Naive B cell (primary cell): Measurements from ENCODE around the gene PLAGL2. TPM values are rescaled to one million over a fixed set of nuclear protein-coding genes. Genes with fewer than 3 reads are reported as not detected.
"Not testable (repeated sequence)": the region's sequence is repeated elsewhere in the genome, so short reads cannot be mapped to it uniquely, and the experiment has no call there.

Experiments
- ATAC-seq, 2 donors: fragments of 150-1000 bp; cut with Tn5 transposase; 2 replicates each; pipeline ENCODE4 v1.10.0; 2021; ENCODE audit warnings: low read depth in 2 of 2, mild to moderate bottlenecking in 2 of 2, moderate library complexity in 2 of 2
- DNase-seq: peaks from one replicate; pipeline ENCODE4 v3.0.0; 2022
- H3K27ac Mint-ChIP-seq, 6 donors: one replicate each; pipeline ENCODE4 v1.8.0; 2020 to 2022; ENCODE audit warnings: mild to moderate bottlenecking in 6 of 6, mixed read lengths in 6 of 6, moderate library complexity in 5 of 6, inconsistent platforms in 2 of 6
- H3K27me3 Mint-ChIP-seq, 3 donors: one replicate each; pipeline ENCODE4 v1.8.0; 2021 to 2022; ENCODE audit warnings: mixed read lengths in 3 of 3, mild to moderate bottlenecking in 1 of 3
- H3K36me3 Mint-ChIP-seq, 2 donors: one replicate each; pipeline ENCODE4 v1.8.0; 2020 to 2022; ENCODE audit warnings: mixed read lengths in 2 of 2, inconsistent platforms in 1 of 2, mild to moderate bottlenecking in 1 of 2
- H3K4me1 Mint-ChIP-seq, 3 donors: one replicate each; pipeline ENCODE4 v1.8.0; 2020 to 2022; ENCODE audit warnings: mixed read lengths in 3 of 3, inconsistent platforms in 1 of 3, mild to moderate bottlenecking in 1 of 3, moderate library complexity in 1 of 3
- H3K4me3 Mint-ChIP-seq, 8 donors: one replicate each; pipeline ENCODE4 v1.8.0; 2020 to 2022; ENCODE audit warnings: mild to moderate bottlenecking in 8 of 8, mixed read lengths in 8 of 8, moderate library complexity in 8 of 8, inconsistent platforms in 2 of 8
- H3K9me3 Mint-ChIP-seq, 7 donors: one replicate each; pipeline ENCODE4 v1.8.0; 2020 to 2022; ENCODE audit warnings: mixed read lengths in 7 of 7, mild to moderate bottlenecking in 5 of 7, inconsistent platforms in 2 of 7, moderate library complexity in 1 of 7
- polyA plus RNA-seq, 6 donors: library from polyadenylated mRNA; unstranded; fragments of 300-500 nt; fragmentation: Illumina TruSeq; gene quantifications; one replicate each; pipeline ENCODE4 v1.2.3, GENCODE V29; 2021; ENCODE audit warnings: low read depth in 6 of 6

PLAGL2 gene
- polyA plus RNA-seq, 6 donors from 2014 or later, result 3.1 to 6.8 (median 3.9) TPM

DNA sequence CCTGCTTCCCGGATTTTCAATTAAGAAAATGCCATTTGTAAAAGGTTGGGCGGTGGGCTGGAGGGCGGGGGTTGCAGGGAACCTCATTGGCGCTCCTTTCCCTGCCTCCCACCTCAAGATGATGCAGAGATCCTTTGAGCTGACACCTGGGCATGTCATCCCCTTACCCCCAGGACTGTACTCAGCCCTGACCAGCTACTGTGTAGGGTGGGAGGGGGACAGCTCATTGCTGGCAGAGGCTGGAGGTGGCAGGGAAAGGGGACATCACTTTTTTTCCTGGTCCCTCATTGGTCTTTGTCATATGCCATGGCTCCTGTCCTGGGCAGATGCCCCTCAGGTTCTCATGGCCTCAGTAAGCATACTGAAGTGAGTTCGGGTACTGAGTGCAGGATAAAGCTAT, 14.2 kb downstream of the PLAGL2 start:
- not testable (repeated sequence) for H3K27me3 Mint-ChIP-seq, H3K4me3 Mint-ChIP-seq, ATAC-seq, DNase-seq, H3K9me3 Mint-ChIP-seq
- H3K4me1 Mint-ChIP-seq, result peaks cover 22 to 34% (median 25%) of the 10 kb centered on the region in 3 donors
- H3K36me3 Mint-ChIP-seq, result peaks cover 15 to 30% of the 10 kb centered on the region in 2 donors
- H3K27ac Mint-ChIP-seq, result peak overlapping the region in 1 of 6 donors; percentile 29

DNA sequence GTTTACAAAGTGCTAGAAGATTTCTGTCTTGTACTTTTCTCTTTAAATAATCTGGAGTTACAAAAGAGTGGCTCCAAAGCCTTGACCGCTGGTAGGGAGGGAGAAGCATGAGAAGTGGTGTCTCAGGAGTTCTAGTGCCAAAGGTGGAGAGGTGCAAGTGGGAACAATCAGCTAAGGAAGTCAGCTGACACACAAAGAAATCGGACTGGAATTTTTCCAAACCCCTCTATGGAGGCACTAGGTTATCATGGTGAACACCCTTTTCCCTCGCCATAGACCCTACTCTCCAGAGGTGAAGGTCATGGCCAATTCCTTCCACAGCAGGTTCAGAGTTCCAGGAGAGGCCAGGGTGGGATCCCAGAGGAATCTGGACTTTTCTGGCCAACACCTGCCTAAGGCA, 14.8 kb downstream of the PLAGL2 start:
- Mint-ChIP-seq H3K4me3 (peak overlapping the region in 1 of 8 donors; percentile 71), H3K9me3 (no peaks in the 10 kb centered on the region), H3K27me3 (peaks cover 0 to 12% (median 7%) of the 10 kb centered on the region in 3 donors), H3K36me3 (peaks cover 11 to 26% of the 10 kb centered on the region in 2 donors), H3K4me1 (peaks cover 22 to 34% (median 25%) of the 10 kb centered on the region in 3 donors), H3K27ac (peak overlapping the region in 1 of 6 donors; percentile 67)
- no peak for DNase-seq
- no peak for ATAC-seq

DNA sequence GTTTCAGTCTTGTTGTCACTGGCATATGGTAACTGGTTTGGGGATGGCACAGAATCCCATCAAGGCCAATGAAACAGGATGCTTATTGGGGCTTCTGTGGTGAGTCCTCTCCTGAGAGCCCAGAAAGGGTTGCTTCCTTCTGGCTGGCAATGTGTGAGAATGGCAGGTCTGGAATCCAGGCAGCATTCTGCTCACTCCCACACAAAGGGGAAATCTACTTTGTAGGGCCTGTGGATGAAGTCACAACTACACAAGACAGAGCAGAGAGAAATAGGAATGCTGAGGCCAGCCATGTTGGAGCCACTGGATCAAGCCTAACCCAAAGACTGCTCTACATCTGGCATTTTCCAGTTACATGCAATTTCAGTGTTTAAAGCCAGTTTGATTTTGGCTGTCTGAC, 15.7 kb downstream of the PLAGL2 start:
- peaks cover 0 to 12% (median 7%) of the 10 kb centered on the region in 3 donors for H3K27me3 Mint-ChIP-seq
- H3K36me3 Mint-ChIP-seq, result peaks cover 6 to 20% of the 10 kb centered on the region in 2 donors
- H3K4me3 Mint-ChIP-seq, result peak overlapping the region in 1 of 8 donors; percentile 71
- H3K9me3 Mint-ChIP-seq, result no peaks in the 10 kb centered on the region
- DNase-seq (no peak), ATAC-seq (no peak)
- H3K27ac Mint-ChIP-seq, result peak overlapping the region in 3 of 6 donors; percentile 39 to 75 (median 62)
- peaks cover 22 to 34% (median 25%) of the 10 kb centered on the region in 3 donors for H3K4me1 Mint-ChIP-seq

DNA sequence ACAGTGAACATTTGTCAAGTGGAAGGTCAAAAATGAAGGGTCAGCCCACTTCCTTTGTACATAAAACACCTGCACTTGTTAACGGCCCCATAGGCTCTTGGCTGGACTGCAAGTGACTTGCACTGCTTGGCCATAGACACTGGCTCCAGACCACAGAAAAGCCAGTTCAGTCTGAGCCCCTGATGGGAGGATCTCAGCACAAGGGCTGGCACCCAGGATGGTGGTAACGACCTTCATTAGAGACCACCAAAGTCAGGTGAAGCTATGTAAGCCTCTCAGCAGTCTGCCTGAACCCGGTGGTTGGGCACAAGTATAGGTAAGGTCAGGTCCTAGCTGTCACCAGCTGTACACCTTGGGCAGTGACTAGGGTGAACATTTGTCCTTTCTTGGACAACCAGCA, 16.1 kb downstream of the PLAGL2 start:
- ATAC-seq (no peak), DNase-seq (no peak)
- H3K4me3 Mint-ChIP-seq, result peak overlapping the region in 7 of 8 donors; percentile 71 to 86 (median 81)
- peaks cover 6 to 20% of the 10 kb centered on the region in 2 donors for H3K36me3 Mint-ChIP-seq
- H3K27me3 Mint-ChIP-seq, result peaks cover 0 to 12% (median 7%) of the 10 kb centered on the region in 3 donors
- H3K9me3 Mint-ChIP-seq, result no peaks in the 10 kb centered on the region
- H3K27ac Mint-ChIP-seq, result no peak overlapping the region
- H3K4me1 Mint-ChIP-seq, result peaks cover 22 to 34% (median 25%) of the 10 kb centered on the region in 3 donors

DNA sequence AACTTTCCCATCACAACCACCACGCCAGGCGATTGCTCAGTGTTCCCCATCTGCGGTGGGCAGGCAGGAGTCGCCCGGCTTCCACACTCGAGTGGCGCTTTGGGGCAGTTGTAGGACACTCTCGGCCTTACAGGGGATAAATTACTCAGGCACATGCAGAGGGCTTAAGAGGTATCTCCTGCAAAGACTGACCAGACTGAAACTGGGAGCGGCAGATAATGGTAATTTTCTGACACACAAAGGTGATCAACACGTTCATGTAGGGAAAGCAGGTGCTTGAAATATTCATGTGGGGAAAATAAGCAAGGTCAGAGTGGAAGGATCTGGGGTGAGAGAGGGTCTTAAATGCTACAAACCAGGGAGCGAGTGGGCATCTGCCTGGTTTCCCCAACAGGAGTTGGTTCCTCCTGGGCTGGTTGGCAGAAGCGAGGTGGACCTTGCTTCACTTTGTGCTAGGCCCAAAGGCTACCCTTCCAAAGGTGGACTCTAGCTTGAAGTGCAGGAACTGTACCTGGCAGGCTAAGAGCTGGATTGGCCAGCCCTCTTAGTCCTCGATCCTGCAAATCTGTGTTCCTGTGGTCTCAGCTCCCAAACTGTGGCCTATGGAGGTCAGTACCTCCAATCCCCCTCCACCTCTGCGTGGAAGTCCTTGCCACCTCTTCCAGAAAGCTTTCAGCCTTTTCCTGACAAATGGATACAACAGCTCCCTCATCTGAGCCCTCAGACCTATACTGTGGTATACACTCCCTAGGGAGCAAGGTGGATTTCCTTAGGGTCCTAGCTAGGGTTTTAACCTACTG, 16.7 kb downstream of the PLAGL2 start:
- Mint-ChIP-seq H3K36me3 (peaks cover 6 to 14% of the 10 kb centered on the region in 2 donors), H3K9me3 (no peaks in the 10 kb centered on the region), H3K27me3 (peaks cover 0 to 12% (median 7%) of the 10 kb centered on the region in 3 donors), H3K4me3 (peak overlapping the region; percentile 57 to 86 (median 80)), H3K27ac (peak overlapping the region in 1 of 6 donors; percentile 80), H3K4me1 (peaks cover 22 to 30% (median 25%) of the 10 kb centered on the region in 3 donors)
- DNase-seq, result no peak
- no peak for ATAC-seq

DNA sequence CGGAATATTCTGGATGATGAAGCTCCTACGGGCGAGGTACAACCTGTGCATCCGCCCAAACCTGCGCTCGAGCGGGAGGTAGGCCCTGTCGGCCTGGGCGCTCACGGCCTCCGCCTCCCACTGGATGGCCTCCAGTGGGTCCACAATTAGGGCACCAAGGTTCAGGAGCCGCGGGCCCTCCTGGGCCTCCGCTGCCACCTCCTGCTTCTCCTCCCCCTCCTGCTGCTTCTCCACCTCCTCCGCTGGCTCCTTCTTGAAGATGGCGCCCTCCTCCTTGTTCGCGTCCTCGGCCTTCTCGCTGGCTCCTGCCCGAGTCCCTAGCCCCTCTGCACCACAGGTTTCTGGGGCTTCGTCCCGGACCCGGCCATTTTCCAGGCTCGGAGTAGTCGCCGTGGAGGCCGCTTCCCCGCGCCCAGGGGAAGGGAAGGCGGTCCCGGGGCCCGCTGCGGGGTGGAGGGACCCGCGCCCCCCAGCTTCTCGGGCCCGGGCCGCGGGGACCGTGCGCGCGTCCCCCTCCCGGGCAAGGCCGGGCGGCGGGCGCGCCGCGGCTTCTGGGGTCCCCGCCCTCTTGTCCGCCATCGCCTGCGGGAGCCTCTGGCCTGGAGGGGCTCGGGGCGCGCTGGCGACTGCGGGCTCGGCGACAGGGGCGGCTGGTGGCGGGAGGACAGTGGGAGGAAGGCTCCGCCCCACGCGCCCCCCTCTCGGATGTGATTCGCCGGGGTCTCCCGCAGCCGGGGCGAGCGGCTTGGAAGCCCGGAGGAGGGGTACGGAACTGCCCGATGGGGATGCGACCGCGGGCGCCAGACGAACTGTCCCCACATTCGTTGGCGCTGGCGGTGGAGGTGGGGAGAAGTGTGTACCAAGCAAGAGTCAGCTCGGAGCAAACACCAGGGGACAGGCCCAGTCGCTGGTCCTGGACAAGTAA, 17.6 kb downstream of the PLAGL2 start:
- Mint-ChIP-seq H3K9me3 (peaks cover 0 to 2% (median 0%) of the 10 kb centered on the region in 7 donors), H3K4me1 (peaks cover 22 to 30% (median 25%) of the 10 kb centered on the region in 3 donors), H3K4me3 (peak overlapping the region; percentile 73 to 90 (median 82)), H3K27me3 (peaks cover 0 to 13% (median 12%) of the 10 kb centered on the region in 3 donors), H3K27ac (peak overlapping the region in 4 of 6 donors; percentile 45 to 82 (median 60)), H3K36me3 (peaks cover 0 to 6% of the 10 kb centered on the region in 2 donors)
- DNase-seq (no peak), ATAC-seq (peak; percentile 54 to 59)

DNA sequence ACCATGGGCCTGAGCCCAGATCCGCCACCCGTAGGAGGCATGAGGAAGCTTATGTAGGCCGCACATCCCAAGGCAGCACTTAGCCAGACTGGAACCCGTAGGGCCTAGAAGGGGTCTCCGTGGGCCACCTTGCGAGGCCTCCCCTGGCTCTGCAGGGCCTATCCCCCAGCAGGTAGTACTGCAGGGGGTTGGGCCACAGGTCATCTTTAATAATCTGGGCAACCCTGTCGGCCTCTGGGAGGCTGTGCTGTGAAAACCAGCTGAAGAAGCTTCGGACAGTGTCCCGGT, 18.5 kb downstream of the PLAGL2 start:
- H3K27me3 Mint-ChIP-seq, result peaks cover 0 to 13% (median 12%) of the 10 kb centered on the region in 3 donors

DNA sequence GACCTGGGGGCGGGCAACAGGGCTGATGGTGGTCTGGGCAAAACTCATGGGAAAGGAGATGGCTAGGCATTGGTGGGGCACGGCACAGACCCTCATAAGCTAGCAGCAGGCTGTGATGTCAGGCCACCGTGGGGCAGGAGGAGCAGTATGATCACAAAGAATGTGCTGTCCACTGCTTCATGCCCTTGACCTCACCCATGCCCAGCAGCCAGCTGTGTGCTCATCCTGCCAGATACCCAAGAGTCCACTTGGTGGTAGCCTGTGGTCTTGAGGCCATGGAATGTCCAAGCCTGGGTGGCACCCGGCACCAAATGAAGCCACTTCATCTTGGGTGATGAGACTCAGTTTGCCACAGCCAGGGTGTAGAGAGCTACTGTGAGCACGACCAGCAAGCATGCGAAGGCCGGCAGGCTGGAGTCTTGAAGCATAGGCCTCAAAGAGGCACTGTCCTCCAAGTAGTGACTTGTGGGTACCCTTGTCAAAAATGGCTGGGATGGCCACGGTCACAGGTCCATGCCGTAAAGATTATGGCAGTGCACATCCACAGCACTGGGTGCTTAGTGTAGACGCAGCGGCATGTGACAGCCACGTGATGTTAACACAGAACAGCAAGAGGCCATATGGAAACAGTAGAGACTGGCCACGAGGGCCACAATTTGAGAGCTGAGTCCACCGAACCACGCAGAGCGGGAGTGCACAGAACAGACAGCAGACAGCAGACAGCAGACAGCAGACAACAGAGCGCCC, 19.0 kb downstream of the PLAGL2 start:
- ATAC-seq, result no peak
- no peak for DNase-seq
- peaks cover 0 to 2% (median 0%) of the 10 kb centered on the region in 7 donors for H3K9me3 Mint-ChIP-seq
- H3K27ac Mint-ChIP-seq, result peak overlapping the region in 1 of 6 donors; percentile 44
- peaks cover 0 to 13% (median 12%) of the 10 kb centered on the region in 3 donors for H3K27me3 Mint-ChIP-seq
- no peaks in the 10 kb centered on the region for H3K36me3 Mint-ChIP-seq
- H3K4me3 Mint-ChIP-seq, result peak overlapping the region; percentile 56 to 90 (median 76)
- peaks cover 22 to 25% (median 25%) of the 10 kb centered on the region in 3 donors for H3K4me1 Mint-ChIP-seq

More for the DNA sequence above, 18.5 kb downstream of the PLAGL2 start:
- H3K9me3 Mint-ChIP-seq, result peaks cover 0 to 2% (median 0%) of the 10 kb centered on the region in 7 donors
- no peak for DNase-seq
- H3K36me3 Mint-ChIP-seq, result no peaks in the 10 kb centered on the region
- no peak for ATAC-seq
- peak overlapping the region in 7 of 8 donors; percentile 73 to 90 (median 83) for H3K4me3 Mint-ChIP-seq
- H3K4me1 Mint-ChIP-seq, result peaks cover 21 to 25% (median 22%) of the 10 kb centered on the region in 3 donors
- peak overlapping the region in 1 of 6 donors; percentile 45 for H3K27ac Mint-ChIP-seq

DNA sequence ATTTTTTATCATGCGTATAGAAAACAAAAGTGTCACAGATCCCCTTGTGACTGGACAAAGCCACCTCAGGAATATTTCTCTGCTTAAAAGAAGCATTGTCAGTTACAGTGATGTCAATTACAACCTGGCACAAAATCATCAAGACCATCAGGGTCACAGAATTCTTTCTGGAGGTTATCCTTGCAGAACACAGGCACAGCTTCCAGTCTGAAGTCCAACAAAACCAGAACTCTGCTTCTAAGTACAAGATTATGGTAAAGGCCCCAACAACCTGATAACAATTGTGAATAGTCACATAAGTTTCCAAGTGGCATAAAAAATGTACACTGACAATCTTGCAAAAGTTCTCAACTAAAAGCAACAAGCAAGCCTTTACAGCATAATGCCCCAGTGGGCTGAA, 21.0 kb downstream of the PLAGL2 start:
- no peaks in the 10 kb centered on the region for H3K36me3 Mint-ChIP-seq
- H3K4me3 Mint-ChIP-seq, result no peak overlapping the region
- peaks cover 0 to 2% (median 0%) of the 10 kb centered on the region in 7 donors for H3K9me3 Mint-ChIP-seq
- peaks cover 0 to 13% (median 12%) of the 10 kb centered on the region in 3 donors for H3K27me3 Mint-ChIP-seq
- DNase-seq (no peak), ATAC-seq (no peak)
- peaks cover 20 to 25% (median 22%) of the 10 kb centered on the region in 3 donors for H3K4me1 Mint-ChIP-seq
- no peak overlapping the region for H3K27ac Mint-ChIP-seq

DNA sequence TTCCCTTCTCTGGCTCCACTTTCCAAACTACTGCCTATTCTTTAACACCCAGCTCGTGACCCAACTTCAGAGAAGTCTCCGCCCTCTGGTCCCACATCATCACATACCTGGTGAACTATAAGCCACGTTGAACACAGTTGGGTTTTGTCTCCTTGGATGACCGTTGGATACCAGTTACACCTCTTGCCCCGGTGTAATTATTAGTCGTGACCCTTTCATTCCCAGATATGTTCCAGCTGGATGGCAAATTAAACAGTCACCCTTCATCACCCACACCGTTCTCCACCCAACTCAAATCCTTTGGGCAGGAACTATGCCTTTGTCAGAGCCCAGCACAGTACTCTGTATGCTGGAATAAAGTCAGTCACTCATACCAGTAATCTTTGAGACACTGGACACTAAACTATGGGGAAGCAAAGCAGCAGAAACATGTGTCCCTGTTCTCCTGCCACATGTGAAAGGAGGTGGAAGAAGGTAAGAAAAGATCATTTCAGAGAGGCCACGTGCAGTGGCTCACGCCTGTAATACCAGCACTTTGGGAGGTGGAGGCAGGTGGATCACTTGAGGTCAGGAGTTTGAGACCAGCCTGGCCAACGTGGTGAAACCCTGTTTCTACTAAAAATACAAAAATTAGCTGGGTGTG, 22.5 kb downstream of the PLAGL2 start:
- Mint-ChIP-seq H3K27ac (peak overlapping the region in 2 of 6 donors; percentile 12 to 40), H3K4me1 (peaks cover 11 to 14% (median 14%) of the 10 kb centered on the region in 3 donors), H3K36me3 (no peaks in the 10 kb centered on the region), H3K4me3 (peak overlapping the region in 1 of 8 donors; percentile 18), H3K27me3 (peaks cover 0 to 13% (median 12%) of the 10 kb centered on the region in 3 donors), H3K9me3 (peaks cover 0 to 2% (median 0%) of the 10 kb centered on the region in 7 donors)
- no peak for ATAC-seq
- DNase-seq, result no peak

DNA sequence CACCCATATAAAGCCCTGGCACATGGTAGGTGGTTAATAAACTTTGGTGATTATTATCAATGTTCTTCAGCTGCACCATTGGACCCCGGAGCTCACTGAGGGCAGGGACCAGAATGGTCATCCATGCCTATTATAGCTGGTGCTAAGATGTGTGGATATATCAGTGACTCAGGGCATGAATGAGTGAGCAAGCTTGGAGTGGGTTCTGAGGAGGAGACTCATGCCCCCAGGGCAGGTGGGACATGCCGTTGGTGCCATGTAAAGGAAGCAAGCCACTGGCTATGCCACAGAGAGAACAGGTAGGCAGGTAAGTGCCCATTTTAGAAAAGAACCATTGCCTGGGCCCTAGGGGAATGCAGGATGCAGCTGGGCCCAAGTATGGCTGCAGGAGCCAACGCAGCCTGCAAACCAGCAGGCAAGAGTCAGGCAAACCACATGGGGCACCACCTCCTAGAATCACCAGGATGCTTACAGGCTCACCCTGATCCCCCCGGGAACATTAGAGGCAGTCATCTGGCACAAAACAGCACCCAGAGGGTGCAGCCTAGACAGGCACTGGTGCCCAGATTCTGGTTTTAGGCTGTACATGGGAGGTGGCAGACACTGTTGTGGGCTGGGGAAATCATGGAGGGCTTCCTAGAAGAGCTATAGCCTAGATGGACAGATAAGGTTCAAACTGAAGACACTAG, 23.5 kb downstream of the PLAGL2 start:
- DNase-seq (no peak), ATAC-seq (no peak)
- H3K4me3 Mint-ChIP-seq, result no peak overlapping the region
- H3K27ac Mint-ChIP-seq, result peak overlapping the region in 1 of 6 donors; percentile 51
- H3K36me3 Mint-ChIP-seq, result no peaks in the 10 kb centered on the region
- peaks cover 6 to 7% (median 6%) of the 10 kb centered on the region in 3 donors for H3K4me1 Mint-ChIP-seq
- H3K9me3 Mint-ChIP-seq, result peaks cover 0 to 2% (median 0%) of the 10 kb centered on the region in 7 donors
- H3K27me3 Mint-ChIP-seq, result peaks cover 0 to 12% (median 12%) of the 10 kb centered on the region in 3 donors
